ENCODE data around the gene ASB2. TPM values are rescaled to one million over a fixed set of nuclear protein-coding genes. Genes with fewer than 3 reads are reported as not detected.

ASB2 gene
- total RNA-seq, 1 donor from 2014 or later, result 251 TPM

GRCh38 chr14:93947282-93947681 is 29.1 kb downstream of the ASB2 start:
- TF ChIP-seq CTCF (IDR thresholded peaks at IDR 0.05; ENCODE audit: borderline replicate concordance), result no peak
- peak overlapping the region; percentile 70 for H3K27ac ChIP-seq (replicated peaks)
- intact Hi-C loops (cut with micrococcal nuclease), result no loop called here
- peak; percentile 18 for DNase-seq
- peaks cover 92% of the 10 kb centered on the region for H3K36me3 ChIP-seq
- H3K4me1 ChIP-seq, result peaks cover 54% of the 10 kb centered on the region
- no peaks in the 10 kb centered on the region for H3K27me3 ChIP-seq (ENCODE audit: low read depth)
- H3K9me3 ChIP-seq (replicated peaks), result no peaks in the 10 kb centered on the region
- H3K4me3 ChIP-seq, result no peak overlapping the region

- H3K4me1 ChIP-seq, result peaks cover 53% of the 10 kb centered on the region
- no peak for TF ChIP-seq CTCF (IDR thresholded peaks at IDR 0.05; ENCODE audit: borderline replicate concordance)
- H3K36me3 ChIP-seq, result peaks cover 92% of the 10 kb centered on the region
- H3K9me3 ChIP-seq (replicated peaks), result no peaks in the 10 kb centered on the region
- intact Hi-C loops (cut with micrococcal nuclease), result no loop called here
- DNase-seq, result no peak
- H3K27ac ChIP-seq (replicated peaks), result peak overlapping the region; percentile 70
- H3K27me3 ChIP-seq (ENCODE audit: low read depth), result no peaks in the 10 kb centered on the region
- H3K4me3 ChIP-seq, result no peak overlapping the region
These were observed 29.8 kb downstream of the ASB2 start for GRCh38 chr14:93946541-93947090.

- DNase-seq, result no peak
- Histone ChIP-seq H3K4me3 (no peak overlapping the region), H3K27me3 (ENCODE audit: low read depth) (no peaks in the 10 kb centered on the region), H3K36me3 (peaks cover 90% of the 10 kb centered on the region), H3K9me3 (replicated peaks) (no peaks in the 10 kb centered on the region), H3K4me1 (peaks cover 54% of the 10 kb centered on the region), H3K27ac (replicated peaks) (peak overlapping the region; percentile 70)
- intact Hi-C loops (cut with micrococcal nuclease), result no loop called here
- no peak for TF ChIP-seq CTCF (IDR thresholded peaks at IDR 0.05; ENCODE audit: borderline replicate concordance)
These were observed 30.3 kb downstream of the ASB2 start for GRCh38 chr14:93946104-93946503.

- H3K9me3 ChIP-seq (replicated peaks), result no peaks in the 10 kb centered on the region
- peak overlapping the region; percentile 65 for H3K27ac ChIP-seq (replicated peaks)
- no peak for TF ChIP-seq CTCF (IDR thresholded peaks at IDR 0.05; ENCODE audit: borderline replicate concordance)
- intact Hi-C loops (cut with micrococcal nuclease), result no loop called here
- H3K36me3 ChIP-seq, result peaks cover 90% of the 10 kb centered on the region
- H3K27me3 ChIP-seq (ENCODE audit: low read depth), result no peaks in the 10 kb centered on the region
- peaks cover 57% of the 10 kb centered on the region for H3K4me1 ChIP-seq
- DNase-seq, result no peak
- no peak overlapping the region for H3K4me3 ChIP-seq
These were observed 31.3 kb downstream of the ASB2 start for GRCh38 chr14:93945070-93945399.

- intact Hi-C loops (cut with micrococcal nuclease), result loop anchor here (5.0 kb wide), 1 partner anchor 53 kb away; the partner anchor contains the start of gene CCDC197
- TF ChIP-seq CTCF (IDR thresholded peaks at IDR 0.05; ENCODE audit: borderline replicate concordance), result no peak
- Histone ChIP-seq H3K4me1 (peaks cover 62% of the 10 kb centered on the region), H3K36me3 (peaks cover 86% of the 10 kb centered on the region), H3K27me3 (ENCODE audit: low read depth) (peaks cover 2% of the 10 kb centered on the region), H3K4me3 (no peak overlapping the region), H3K9me3 (replicated peaks) (no peaks in the 10 kb centered on the region), H3K27ac (replicated peaks) (peak overlapping the region; percentile 65)
- no peak for DNase-seq
These were observed 31.9 kb downstream of the ASB2 start for GRCh38 chr14:93944348-93945069.

Data from left ventricle myocardium inferior (tissue), 1 donor.